Thoracic aorta (tissue), 2 donors: Measurements from ENCODE around the gene GIPC3. TPM values are rescaled to one million over a fixed set of nuclear protein-coding genes. Genes with fewer than 3 reads are reported as not detected.
A peak's percentile ranks its signal among the peaks of the same experiment; 100 is the strongest.

ENCODE experiments used
- ATAC-seq: fragments of 150-250 bp; one replicate; pipeline ENCODE4 v1.8.0; 2017; ENCODE audit warnings: low read depth; ENCODE audit not compliant: insufficient number of reproducible peaks, low FRiP score
- DNase-seq: peaks from one replicate; pipeline ENCODE4 v3.0.0-alpha.2; 2020; ENCODE audit warnings: low spot score
- H3K27ac ChIP-seq, 2 donors: fragments of 200-600 bp; sonication (generic); 1 replicate in 1 of 2; 2 replicates in 1 of 2; pipeline ENCODE4 v1.5.1; 2016; ENCODE audit warnings: mild to moderate bottlenecking in 2 of 2, moderate library complexity in 2 of 2
- H3K27me3 ChIP-seq: fragments of 200-600 bp; sonication (generic); replicated peaks from 2 replicates; pipeline ENCODE4 v1.6.0; 2016; ENCODE audit warnings: mild to moderate bottlenecking; ENCODE audit not compliant: insufficient read depth
- H3K36me3 ChIP-seq: fragments of 200-600 bp; sonication (generic); one replicate; pipeline ENCODE4 v1.5.1; 2016
- H3K4me1 ChIP-seq, 2 donors: fragments of 200-600 bp; sonication (generic); 1 replicate in 1 of 2; 2 replicates in 1 of 2; pipeline versions ENCODE4 v1.5.1 to v1.6.0; 2016; ENCODE audit warnings: low read depth in 2 of 2, mild to moderate bottlenecking in 1 of 2; ENCODE audit not compliant: control insufficient read depth in 1 of 2
- H3K4me3 ChIP-seq: fragments of 200-600 bp; sonication (generic); 2 replicates; pipeline ENCODE4 v1.5.1; 2016; ENCODE audit warnings: mild to moderate bottlenecking
- H3K9me3 ChIP-seq: fragments of 200-600 bp; sonication (generic); 2 replicates; pipeline ENCODE4 v1.5.1; 2016
- total RNA-seq, 2 donors: library from RNA; depleted of rRNA; stranded (reverse); fragments of >200 nt; gene quantifications; one replicate each; pipeline versions ENCODE4 v1.1.0 to v1.2.3, GENCODE V29; 2016
- TF ChIP-seq, protein P1 (sequence below): fragments of 200-600 bp; sonication (generic); IDR thresholded peaks from one replicate; pipeline ENCODE4 v1.5.1; 2019; ENCODE audit warnings: antibody characterized with exemption

The GIPC3 gene
- total RNA-seq, 2 donors from 2014 or later: 1.1 to 1.6 TPM

DNA sequence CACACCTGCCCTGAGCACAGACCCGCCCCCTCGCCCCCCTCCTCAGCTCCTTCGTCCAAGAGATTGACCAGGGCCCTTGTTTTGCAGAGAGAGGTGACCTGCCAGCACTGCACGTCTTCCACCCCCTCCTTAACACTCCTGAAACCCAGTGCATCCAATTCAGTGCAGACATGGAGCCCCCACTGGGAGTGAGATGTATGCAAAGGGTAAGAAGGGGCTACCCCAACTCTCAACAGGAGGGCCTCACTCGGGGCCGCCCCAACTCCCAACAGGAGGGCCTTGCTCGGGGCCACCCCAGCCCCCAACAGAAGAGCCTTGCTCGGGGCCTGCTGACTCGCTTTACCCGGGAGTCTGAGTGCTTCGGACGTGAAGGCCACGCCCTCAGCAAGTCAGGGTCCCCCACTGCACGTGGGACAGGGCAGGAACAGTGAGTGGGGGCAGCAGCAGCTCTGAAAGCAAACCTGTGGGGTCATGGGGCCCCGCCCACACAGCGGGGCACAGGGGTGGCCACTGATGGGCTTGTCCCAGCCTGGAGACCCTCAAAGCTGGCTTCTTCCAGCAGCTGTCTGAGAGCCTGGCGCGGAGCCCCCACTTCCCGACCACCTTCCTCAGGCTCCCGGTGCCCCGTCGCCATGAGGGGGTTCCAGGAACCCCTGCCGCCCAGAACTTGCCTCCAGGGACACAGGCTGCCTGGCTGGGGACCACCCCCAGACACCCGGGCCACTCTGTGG lies 35.7 kb downstream of the GIPC3 start:
- no peaks in the 10 kb centered on the region for H3K9me3 ChIP-seq
- H3K36me3 ChIP-seq: peaks cover 16% of the 10 kb centered on the region
- DNase-seq (no peak), ATAC-seq (no peak)
- no peak overlapping the region for H3K4me3 ChIP-seq
- H3K27me3 ChIP-seq: no peaks in the 10 kb centered on the region
- TF ChIP-seq, protein P1, sequence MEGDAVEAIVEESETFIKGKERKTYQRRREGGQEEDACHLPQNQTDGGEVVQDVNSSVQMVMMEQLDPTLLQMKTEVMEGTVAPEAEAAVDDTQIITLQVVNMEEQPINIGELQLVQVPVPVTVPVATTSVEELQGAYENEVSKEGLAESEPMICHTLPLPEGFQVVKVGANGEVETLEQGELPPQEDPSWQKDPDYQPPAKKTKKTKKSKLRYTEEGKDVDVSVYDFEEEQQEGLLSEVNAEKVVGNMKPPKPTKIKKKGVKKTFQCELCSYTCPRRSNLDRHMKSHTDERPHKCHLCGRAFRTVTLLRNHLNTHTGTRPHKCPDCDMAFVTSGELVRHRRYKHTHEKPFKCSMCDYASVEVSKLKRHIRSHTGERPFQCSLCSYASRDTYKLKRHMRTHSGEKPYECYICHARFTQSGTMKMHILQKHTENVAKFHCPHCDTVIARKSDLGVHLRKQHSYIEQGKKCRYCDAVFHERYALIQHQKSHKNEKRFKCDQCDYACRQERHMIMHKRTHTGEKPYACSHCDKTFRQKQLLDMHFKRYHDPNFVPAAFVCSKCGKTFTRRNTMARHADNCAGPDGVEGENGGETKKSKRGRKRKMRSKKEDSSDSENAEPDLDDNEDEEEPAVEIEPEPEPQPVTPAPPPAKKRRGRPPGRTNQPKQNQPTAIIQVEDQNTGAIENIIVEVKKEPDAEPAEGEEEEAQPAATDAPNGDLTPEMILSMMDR: no peak
- no peak overlapping the region for H3K27ac ChIP-seq
- H3K4me1 ChIP-seq: peaks cover 15 to 26% of the 10 kb centered on the region in 2 donors

- H3K36me3 ChIP-seq: peaks cover 16% of the 10 kb centered on the region
These were observed 36.4 kb downstream of the GIPC3 start for GRCh38 chr19:3621689-3622088.

GRCh38 chr19:3622224-3622623 lies 36.9 kb downstream of the GIPC3 start:
- Histone ChIP-seq H3K4me3 (no peak overlapping the region), H3K36me3 (peaks cover 16% of the 10 kb centered on the region), H3K27ac (no peak overlapping the region), H3K4me1 (peaks cover 15 to 31% of the 10 kb centered on the region in 2 donors), H3K9me3 (no peaks in the 10 kb centered on the region), H3K27me3 (no peaks in the 10 kb centered on the region)
- TF ChIP-seq, protein P1: no peak
- DNase-seq (no peak), ATAC-seq (no peak)

More at GRCh38 chr19:3621689-3622088, 36.4 kb downstream of the GIPC3 start:
- TF ChIP-seq, protein P1: no peak
- ATAC-seq (no peak), DNase-seq (no peak)
- no peaks in the 10 kb centered on the region for H3K27me3 ChIP-seq
- H3K27ac ChIP-seq: no peak overlapping the region
- no peaks in the 10 kb centered on the region for H3K9me3 ChIP-seq
- peaks cover 15 to 29% of the 10 kb centered on the region in 2 donors for H3K4me1 ChIP-seq
- no peak overlapping the region for H3K4me3 ChIP-seq

GRCh38 chr19:3623716-3624115 lies 38.4 kb downstream of the GIPC3 start:
- no peak for DNase-seq
- H3K9me3 ChIP-seq: no peaks in the 10 kb centered on the region
- no peak for ATAC-seq
- H3K4me3 ChIP-seq: no peak overlapping the region
- H3K27ac ChIP-seq: no peak overlapping the region
- H3K4me1 ChIP-seq: peaks cover 12 to 31% of the 10 kb centered on the region in 2 donors
- peaks cover 16% of the 10 kb centered on the region for H3K36me3 ChIP-seq
- no peaks in the 10 kb centered on the region for H3K27me3 ChIP-seq
- TF ChIP-seq, protein P1: no peak

DNA sequence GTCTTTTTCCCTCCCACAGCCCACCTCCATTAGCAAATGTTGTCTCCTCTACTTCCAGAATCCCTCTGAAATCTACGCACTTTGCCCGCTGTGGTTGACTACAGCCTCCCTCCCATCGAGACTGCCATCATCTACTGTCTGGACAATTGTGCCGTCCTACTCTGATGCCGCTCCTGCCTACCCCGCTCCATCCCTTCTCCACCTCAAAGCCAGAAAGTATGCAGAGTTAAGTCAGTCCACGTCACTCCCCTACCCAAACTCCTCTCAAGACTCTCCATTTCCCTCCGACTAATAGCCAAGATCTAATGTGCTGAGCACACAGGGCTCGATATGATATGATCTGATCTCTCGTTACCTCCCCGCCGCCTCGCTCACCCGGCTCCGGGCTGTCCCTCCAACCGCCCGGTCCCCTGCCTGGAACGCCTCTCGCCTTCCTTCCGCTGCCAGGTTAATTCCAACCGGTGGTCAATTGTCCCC lies 40.8 kb downstream of the GIPC3 start:
- Histone ChIP-seq H3K9me3 (no peaks in the 10 kb centered on the region), H3K27ac (peak overlapping the region; percentile 84 to 92), H3K36me3 (peaks cover 11% of the 10 kb centered on the region), H3K4me1 (peaks cover 12 to 31% of the 10 kb centered on the region in 2 donors), H3K27me3 (no peaks in the 10 kb centered on the region), H3K4me3 (peak overlapping the region; percentile 86)
- no peak for DNase-seq
- ATAC-seq: no peak
- TF ChIP-seq, protein P1: no peak
